Activated CD8-positive, alpha-beta T cell treated with anti-CD3 and anti-CD28 coated beads for 36 hours (primary cell): Measurements from ENCODE around the gene RASSF4. TPM values are rescaled to one million over a fixed set of nuclear protein-coding genes. Genes with fewer than 3 reads are reported as not detected.

ENCODE experiments used
- ATAC-seq: fragments of 200-7000 bp; cut with Tn5 transposase; one replicate; pipeline ENCODE4 v1.10.0; 2021; ENCODE audit warnings: mild to moderate bottlenecking, moderate library complexity
- CTCF ChIA-PET: fragments of 350-600 bp; sonication (Branson Sonifier 250); formaldehyde crosslinking; loops from one replicate; lab custom pipeline; 2021; ENCODE audit warnings: antibody characterized with exemption; lab: Charles Lee
- POLR2A ChIA-PET: fragments of 350-600 bp; sonication (Branson Sonifier 250); formaldehyde crosslinking; loops from one replicate; lab custom pipeline; 2021; ENCODE audit warnings: antibody characterized with exemption; lab: Charles Lee
- DNase-seq: peaks from one replicate; pipeline ENCODE4 v3.0.0-alpha.2; 2020
- H3K27ac Mint-ChIP-seq: one replicate; pipeline ENCODE4 v1.8.0; 2021; ENCODE audit warnings: mild to moderate bottlenecking, mixed read lengths
- H3K27me3 Mint-ChIP-seq: one replicate; pipeline ENCODE4 v1.8.0; 2021; ENCODE audit warnings: mixed read lengths
- H3K36me3 Mint-ChIP-seq: one replicate; pipeline ENCODE4 v1.8.0; 2021; ENCODE audit warnings: low read depth, mixed read lengths
- H3K4me1 Mint-ChIP-seq: one replicate; pipeline ENCODE4 v1.8.0; 2021; ENCODE audit warnings: low read depth, mixed read lengths
- H3K4me3 Mint-ChIP-seq: one replicate; pipeline ENCODE4 v1.8.0; 2021; ENCODE audit warnings: mild to moderate bottlenecking, moderate library complexity, mixed read lengths
- H3K9me3 Mint-ChIP-seq: one replicate; pipeline ENCODE4 v1.8.0; 2021; ENCODE audit warnings: mixed read lengths
- CTCF ChIP-seq: fragments of 200-600 bp; IDR thresholded peaks from one replicate; pipeline ENCODE4 v1.8.0; 2022; ENCODE audit warnings: antibody characterized with exemption, mild to moderate bottlenecking
- intact Hi-C: fragments of 100-400 bp; cut with micrococcal nuclease; formaldehyde crosslinking; loops from one replicate; pipeline ENCODE4 v1.10.0; 2022
- total RNA-seq, 2 experiments: library from RNA; stranded (reverse); gene quantifications; one replicate each; pipeline ENCODE4 v1.2.3, GENCODE V29; 2021

The RASSF4 gene
- total RNA-seq, 2 experiments from 2014 or later, result 1.8 to 1.9 TPM

GRCh38 chr10:44934416-44935200, 25.0 kb upstream of the RASSF4 start:
- POLR2A ChIA-PET, result no interaction called here
- H3K36me3 Mint-ChIP-seq, result no peaks in the 10 kb centered on the region
- intact Hi-C loops, result no loop called here
- CTCF ChIA-PET, result interaction anchor here (1.0 to 2.6 kb wide), 4 partner anchors 19 to 44 kb away, joined by 3 to 23 read pairs (median 3); partner anchors contain the start of gene DEPP1
- H3K9me3 Mint-ChIP-seq, result peaks cover 4% of the 10 kb centered on the region
- peaks cover 6% of the 10 kb centered on the region for H3K4me1 Mint-ChIP-seq
- ATAC-seq, result no peak
- no peak for DNase-seq
- no peak overlapping the region for H3K27ac Mint-ChIP-seq
- TF ChIP-seq CTCF, result no peak
- peaks cover 4% of the 10 kb centered on the region for H3K27me3 Mint-ChIP-seq
- no peak overlapping the region for H3K4me3 Mint-ChIP-seq

GRCh38 chr10:44935201-44935965, 24.2 kb upstream of the RASSF4 start:
- H3K4me3 Mint-ChIP-seq, result no peak overlapping the region
- H3K4me1 Mint-ChIP-seq, result peaks cover 6% of the 10 kb centered on the region
- intact Hi-C loops, result no loop called here
- POLR2A ChIA-PET, result no interaction called here
- ATAC-seq, result no peak
- peaks cover 6% of the 10 kb centered on the region for H3K27me3 Mint-ChIP-seq
- no peak overlapping the region for H3K27ac Mint-ChIP-seq
- CTCF ChIA-PET, result interaction anchor here (1.0 to 1.3 kb wide), 2 partner anchors 18 to 31 kb away, joined by 3 read pairs; no protein-coding TSS in a partner anchor
- TF ChIP-seq CTCF, result no peak
- no peaks in the 10 kb centered on the region for H3K36me3 Mint-ChIP-seq
- no peak for DNase-seq
- H3K9me3 Mint-ChIP-seq, result peaks cover 4% of the 10 kb centered on the region

GRCh38 chr10:44935966-44936295, 23.7 kb upstream of the RASSF4 start:
- Mint-ChIP-seq H3K27me3 (peaks cover 6% of the 10 kb centered on the region), H3K9me3 (peaks cover 4% of the 10 kb centered on the region), H3K27ac (no peak overlapping the region), H3K4me1 (peaks cover 6% of the 10 kb centered on the region), H3K36me3 (no peaks in the 10 kb centered on the region), H3K4me3 (no peak overlapping the region)
- no peak for ATAC-seq
- intact Hi-C loops, result no loop called here
- DNase-seq, result no peak
- ChIA-PET POLR2A (no interaction called here), CTCF (no interaction called here)
- TF ChIP-seq CTCF, result no peak

GRCh38 chr10:44936314-44936975, 23.2 kb upstream of the RASSF4 start:
- H3K27me3 Mint-ChIP-seq, result peaks cover 6% of the 10 kb centered on the region
- H3K4me3 Mint-ChIP-seq, result no peak overlapping the region
- H3K27ac Mint-ChIP-seq, result no peak overlapping the region
- H3K36me3 Mint-ChIP-seq, result no peaks in the 10 kb centered on the region
- DNase-seq, result no peak
- POLR2A ChIA-PET, result no interaction called here
- intact Hi-C loops, result no loop called here
- no peak for ATAC-seq
- CTCF ChIA-PET, result no interaction called here
- TF ChIP-seq CTCF, result no peak
- H3K4me1 Mint-ChIP-seq, result peaks cover 6% of the 10 kb centered on the region
- peaks cover 4% of the 10 kb centered on the region for H3K9me3 Mint-ChIP-seq
